Kidney (tissue), 14 donors: ENCODE measurements around the gene KRTAP2-3. TPM values are rescaled to one million over a fixed set of nuclear protein-coding genes. Genes with fewer than 3 reads are reported as not detected.

Experiments
- DNase-seq, 5 donors: peaks; one replicate each; pipeline ENCODE4 v3.0.0-alpha.2; 2013 to 2020
- FAIRE-seq: peaks from 2 replicates; lab custom pipeline; 2012; peaks lifted over from hg19 to GRCh38; lab: Jason Lieb, UNC
- H3K27ac ChIP-seq, 2 donors: one replicate each; pipeline ENCODE4 v1.7.0; 2013; ENCODE audit warnings: low read depth in 2 of 2, low read length in 2 of 2, inconsistent platforms in 1 of 2
- H3K27me3 ChIP-seq: one replicate; pipeline ENCODE4 v1.7.1; 2013; ENCODE audit warnings: low read length, inconsistent platforms; ENCODE audit not compliant: control insufficient read depth, insufficient read depth
- H3K36me3 ChIP-seq, 3 donors: one replicate each; pipeline versions ENCODE4 v1.7.0 to v1.7.1; 2013; ENCODE audit warnings: low read length in 3 of 3, control low read depth in 1 of 3, inconsistent platforms in 1 of 3; ENCODE audit not compliant: insufficient read depth in 3 of 3, control insufficient read depth in 2 of 3
- H3K4me1 ChIP-seq, 3 donors: one replicate each; pipeline versions ENCODE4 v1.7.0 to v1.7.1; 2013; ENCODE audit warnings: low read length in 3 of 3, inconsistent platforms in 1 of 3, low read depth in 1 of 3; ENCODE audit not compliant: control insufficient read depth in 2 of 3, insufficient read depth in 2 of 3
- H3K4me3 ChIP-seq, 3 donors: one replicate each; pipeline versions ENCODE4 v1.7.0 to v1.8.1; 2013; ENCODE audit warnings: low read length in 3 of 3, control low read depth in 1 of 3, inconsistent platforms in 1 of 3
- H3K9ac ChIP-seq, 3 donors: one replicate each; pipeline versions ENCODE4 v1.7.0 to v1.7.1; 2013; ENCODE audit warnings: low read length in 3 of 3, control low read depth in 1 of 3, inconsistent platforms in 1 of 3
- H3K9me3 ChIP-seq, 3 donors: one replicate each; pipeline versions ENCODE4 v1.7.0 to v1.7.1; 2013; ENCODE audit warnings: low read length in 3 of 3, control low read depth in 1 of 3, inconsistent platforms in 1 of 3; ENCODE audit not compliant: control insufficient read depth in 2 of 3, insufficient read depth in 1 of 3
- CTCF ChIP-seq: IDR thresholded peaks from 3 replicates; pipeline ENCODE4 v1.5.1; 2012; ENCODE audit warnings: mild to moderate bottlenecking, moderate library complexity, borderline replicate concordance; ENCODE audit not compliant: insufficient read depth; ENCODE audit errors: extremely low read depth
- intact Hi-C: fragments of 100-400 bp; cut with DNase I; formaldehyde crosslinking; loops from one replicate; pipeline ENCODE4 v1.11.1; 2022
- polyA plus RNA-seq: library from polyadenylated mRNA; stranded (reverse); fragments of 350-450 nt; fragmentation: Illumina TruSeq; extraction: RNeasy Lipid Tissue Mini Kit (QIAGEN cat#74804); gene quantifications from one replicate; pipeline ENCODE4 v1.2.3, GENCODE V29; 2014; ENCODE audit warnings: low read depth, low replicate concordance; ENCODE audit not compliant: insufficient read depth
- total RNA-seq: library from RNA; stranded (reverse); fragmentation: NEBNext Ultra II Directional; extraction: Animal tissue kit (Norgen Biotek cat#: 25700); gene quantifications from one replicate; pipeline ENCODE4 v1.2.1, GENCODE V29; 2021
- donor health status: control.
- donor health status: control.
- donor health status: control.
- donor health status: control.
- donor health status: control.
- donor health status: DM: yes; HTN: yes; CAD: no.
- donor health status: Normal renal cell carcinoma (clear cell type).

The KRTAP2-3 gene
- total and polyA plus RNA-seq, 2 donors from 2014 or later = 0.28 TPM; not detected in 1

GRCh38 chr17:41019415-41019814, 40.5 kb downstream of the KRTAP2-3 start:
- Histone ChIP-seq H3K27me3 (no peaks in the 10 kb centered on the region), H3K9ac (no peak overlapping the region), H3K27ac (no peak overlapping the region), H3K4me1 (no peaks in the 10 kb centered on the region), H3K9me3 (peaks cover 0 to 9% (median 0%) of the 10 kb centered on the region in 3 donors), H3K4me3 (no peak overlapping the region), H3K36me3 (no peaks in the 10 kb centered on the region)
- intact Hi-C loops = no loop called here
- TF ChIP-seq CTCF = no peak
- no peak for FAIRE-seq
- no peak for DNase-seq

- no peak for FAIRE-seq
- Histone ChIP-seq H3K36me3 (no peaks in the 10 kb centered on the region), H3K9me3 (peaks cover 0 to 9% (median 0%) of the 10 kb centered on the region in 3 donors), H3K9ac (no peak overlapping the region), H3K27ac (no peak overlapping the region), H3K4me3 (no peak overlapping the region), H3K4me1 (no peaks in the 10 kb centered on the region), H3K27me3 (no peaks in the 10 kb centered on the region)
- intact Hi-C loops = no loop called here
- TF ChIP-seq CTCF = no peak
- no peak for DNase-seq
Observed at GRCh38 chr17:41018541-41018940, 41.4 kb downstream of the KRTAP2-3 start.

GRCh38 chr17:41016578-41017215, 43.2 kb downstream of the KRTAP2-3 start:
- no peaks in the 10 kb centered on the region for H3K4me1 ChIP-seq
- intact Hi-C loops = no loop called here
- FAIRE-seq (no peak), DNase-seq (no peak)
- H3K27ac ChIP-seq = no peak overlapping the region
- H3K27me3 ChIP-seq = no peaks in the 10 kb centered on the region
- no peak overlapping the region for H3K9ac ChIP-seq
- no peak overlapping the region for H3K4me3 ChIP-seq
- H3K36me3 ChIP-seq = no peaks in the 10 kb centered on the region
- TF ChIP-seq CTCF = no peak
- H3K9me3 ChIP-seq = peaks cover 0 to 8% (median 0%) of the 10 kb centered on the region in 3 donors
